HepG2 (cell line): ENCODE measurements around the gene EPHA4. TPM values are rescaled to one million over a fixed set of nuclear protein-coding genes. Genes with fewer than 3 reads are reported as not detected.

ENCODE experiments used
- AKAP8 ChIP-seq: sonication (generic); formaldehyde crosslinking; IDR thresholded peaks from 2 replicates; pipeline ENCODE4 v1.5.1; 2020; ENCODE audit warnings: mild to moderate bottlenecking, missing genetic modification reagents
- CC2D1A ChIP-seq: sonication (generic); formaldehyde crosslinking; IDR thresholded peaks from 2 replicates; pipeline ENCODE4 v1.8.1; 2023; ENCODE audit warnings: mild to moderate bottlenecking, missing genetic modification reagents
- GATAD2A ChIP-seq: IDR thresholded peaks from 2 replicates; pipeline ENCODE4 v1.6.1; 2016
- GTF3A ChIP-seq: sonication (generic); formaldehyde crosslinking; conservative IDR thresholded peaks from 2 replicates; pipeline ENCODE4 v1.4.0; 2020; ENCODE audit warnings: mild to moderate bottlenecking, missing genetic modification reagents
- HES4 ChIP-seq: sonication (generic); formaldehyde crosslinking; IDR thresholded peaks from 2 replicates; pipeline ENCODE4 v1.9.0; 2021; ENCODE audit warnings: mild to moderate bottlenecking, missing genetic modification reagents, borderline replicate concordance
- HNRNPL ChIP-seq: fragments of 200-400 bp; formaldehyde crosslinking; IDR thresholded peaks from 2 replicates; pipeline ENCODE4 v1.6.1; 2017; ENCODE audit warnings: mild to moderate bottlenecking, low read depth, low read length
- NONO ChIP-seq, 2 experiments: fragments of 450-650 bp in 1 of 2; sonication (generic) in 1 of 2; formaldehyde crosslinking in 1 of 2; IDR thresholded peaks in 1 of 2; conservative IDR thresholded peaks in 1 of 2; 2 replicates each; pipeline versions ENCODE4 v1.6.1 to v1.8.0; 2017 to 2022; ENCODE audit warnings: mild to moderate bottlenecking in 1 of 2, missing genetic modification reagents in 1 of 2, moderate library complexity in 1 of 2
- POGK ChIP-seq: sonication (generic); formaldehyde crosslinking; conservative IDR thresholded peaks from 2 replicates; pipeline ENCODE4 v1.8.0; 2022; ENCODE audit warnings: mild to moderate bottlenecking, moderate library complexity, missing genetic modification reagents
- RAD51 ChIP-seq: fragments of 450-650 bp; IDR thresholded peaks from 2 replicates; pipeline ENCODE4 v1.6.1; 2016; ENCODE audit warnings: borderline replicate concordance
- SOX5 ChIP-seq: IDR thresholded peaks from 2 replicates; pipeline ENCODE4 v1.6.1; 2016; ENCODE audit warnings: borderline replicate concordance
- STAT5B ChIP-seq: sonication (generic); formaldehyde crosslinking; IDR thresholded peaks from 2 replicates; pipeline ENCODE4 v1.4.0; 2020; ENCODE audit warnings: missing genetic modification reagents
- TCF7 ChIP-seq: sonication (generic); IDR thresholded peaks from 2 replicates; pipeline ENCODE4 v1.6.1; 2016; ENCODE audit warnings: antibody characterized with exemption, low read depth
- TEAD3 ChIP-seq: optimal IDR thresholded peaks from 2 replicates; pipeline ENCODE3; 2016; ENCODE audit warnings: borderline replicate concordance
- ZBTB3 ChIP-seq: sonication (generic); formaldehyde crosslinking; IDR thresholded peaks from 2 replicates; pipeline ENCODE4 v1.4.0; 2020; ENCODE audit warnings: low read depth, mild to moderate bottlenecking, moderate library complexity, missing genetic modification reagents, borderline replicate concordance
- ZNF230 ChIP-seq: sonication (generic); formaldehyde crosslinking; IDR thresholded peaks from 2 replicates; pipeline ENCODE4 v1.4.0; 2020; ENCODE audit warnings: mild to moderate bottlenecking, missing genetic modification reagents
- ZNF256 ChIP-seq: sonication (generic); formaldehyde crosslinking; conservative IDR thresholded peaks from 2 replicates; pipeline ENCODE4 v1.4.0; 2020; ENCODE audit warnings: missing genetic modification reagents
- ZNF383 ChIP-seq: sonication (generic); formaldehyde crosslinking; IDR thresholded peaks from 2 replicates; pipeline ENCODE4 v1.4.0; 2020; ENCODE audit warnings: missing genetic modification reagents, mild to moderate bottlenecking, borderline replicate concordance
- ZNF484 ChIP-seq: sonication (generic); formaldehyde crosslinking; IDR thresholded peaks from 2 replicates; pipeline ENCODE4 v1.5.1; 2020; ENCODE audit warnings: mild to moderate bottlenecking, low read depth, missing genetic modification reagents, borderline replicate concordance
- ZNF556 ChIP-seq: sonication (generic); formaldehyde crosslinking; IDR thresholded peaks from 2 replicates; pipeline ENCODE4 v1.4.0; 2020; ENCODE audit warnings: mild to moderate bottlenecking, missing genetic modification reagents, borderline replicate concordance
- ZSCAN21 ChIP-seq: sonication (generic); formaldehyde crosslinking; IDR thresholded peaks from 2 replicates; pipeline ENCODE4 v1.8.0; 2022; ENCODE audit warnings: mild to moderate bottlenecking, missing genetic modification reagents, moderate library complexity, borderline replicate concordance
- polyA plus RNA-seq, 8 experiments: library from polyadenylated mRNA; depleted of rRNA in 3 of 8; stranded (reverse) in 7 of 8; unstranded in 1 of 8; fragments of >200 nt; fragmentation: Illumina TruSeq in 4 of 8; extraction: Trizol in 4 of 8; gene quantifications; 2 replicates each; pipeline versions ENCODE4 v1.2.1 to v1.2.3, GENCODE V29; 2011 to 2016; ENCODE audit warnings: low read depth in 4 of 8, missing spikeins in 1 of 8, mixed read lengths in 1 of 8; ENCODE audit not compliant: insufficient read depth in 1 of 8
- total RNA-seq, 5 experiments: library from RNA; depleted of rRNA; stranded (reverse); fragments of >200 nt; fragmentation: Illumina TruSeq; extraction: Trizol; gene quantifications; 2 replicates each; pipeline ENCODE4 v1.2.3, GENCODE V29; 2016; ENCODE audit warnings: low read depth in 1 of 5
- TF ChIP-seq, protein P1 (sequence below): sonication (generic); formaldehyde crosslinking; IDR thresholded peaks from 2 replicates; pipeline ENCODE4 v1.8.0; 2022; ENCODE audit warnings: missing genetic modification reagents, low read depth, mild to moderate bottlenecking, borderline replicate concordance
- TF ChIP-seq, protein P2 (sequence below): sonication (generic); formaldehyde crosslinking; IDR thresholded peaks from 2 replicates; pipeline ENCODE4 v1.5.0; 2020; ENCODE audit warnings: mild to moderate bottlenecking, missing genetic modification reagents, borderline replicate concordance
- TF ChIP-seq, protein P3 (sequence below): sonication (generic); formaldehyde crosslinking; IDR thresholded peaks from 2 replicates; pipeline ENCODE4 v1.5.0; 2020; ENCODE audit warnings: missing genetic modification reagents

EPHA4 gene
- total and polyA plus RNA-seq, 2 of the 13 experiments (the other 11 are each of a cell fraction or from before 2014, with no cell fraction given), result not detected

DNA sequence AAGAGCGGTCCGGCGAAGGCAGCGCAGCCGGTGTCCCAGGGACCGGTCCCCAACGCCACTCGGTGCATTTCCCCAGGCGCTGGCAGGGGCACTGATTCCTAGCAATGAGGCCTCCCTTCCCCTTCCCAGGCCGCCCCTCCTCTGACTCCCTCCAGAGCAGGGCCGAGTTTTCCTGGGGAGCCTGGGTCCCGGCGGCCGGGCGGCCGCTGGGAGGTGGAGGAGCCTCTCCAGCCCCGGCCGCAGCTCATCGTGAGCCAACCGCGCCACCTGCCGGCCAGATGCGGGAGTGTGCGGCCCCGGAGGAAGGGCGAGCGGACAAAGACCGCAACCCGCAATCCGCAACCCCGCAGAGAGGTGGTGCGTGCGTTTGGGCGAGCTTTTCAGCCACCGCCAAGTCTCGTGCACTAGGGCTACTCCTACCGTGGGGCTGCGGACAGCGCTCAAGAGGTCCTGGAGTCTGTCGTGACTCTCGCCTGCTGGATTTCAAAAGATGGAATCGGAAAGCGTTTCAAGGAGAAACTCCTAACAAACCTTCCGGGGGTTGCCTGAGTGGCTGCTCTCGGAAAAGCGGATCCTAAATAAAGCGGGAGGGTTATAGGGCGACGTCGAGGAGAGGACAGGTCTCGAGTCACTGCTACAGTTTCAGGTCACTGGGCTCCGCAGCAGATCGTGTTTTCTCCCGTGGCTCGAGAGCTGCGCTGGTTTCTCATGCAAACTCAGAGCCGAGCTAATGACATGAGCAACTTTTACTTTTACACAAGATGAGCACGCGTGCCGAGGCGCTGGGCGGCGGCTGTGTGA is 1.5 kb upstream of the EPHA4 start (continued):
- TF ChIP-seq ZNF256 (CRISPR knock-in tag), result no peak
- no peak for TF ChIP-seq TCF7
- no peak for TF ChIP-seq CC2D1A (CRISPR knock-in tag)
- no peak for TF ChIP-seq SOX5 (CRISPR knock-in tag)
- no peak for TF ChIP-seq AKAP8 (CRISPR knock-in tag)
- no peak for TF ChIP-seq HES4
- TF ChIP-seq, protein P1, sequence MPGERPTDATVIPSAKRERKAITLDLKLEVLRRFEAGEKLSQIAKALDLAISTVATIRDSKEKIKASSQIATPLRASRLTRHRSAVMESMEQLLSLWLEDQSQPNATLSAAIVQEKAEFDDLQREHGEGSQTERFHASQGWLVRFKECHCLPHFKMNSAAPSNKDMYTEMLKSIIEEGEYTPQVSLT (CRISPR knock-in tag), result no peak
- no peak for TF ChIP-seq ZNF383
- TF ChIP-seq RAD51, result no peak
- TF ChIP-seq TEAD3, result peak; percentile 33
- TF ChIP-seq GATAD2A (CRISPR knock-in tag), result no peak
- TF ChIP-seq ZSCAN21 (CRISPR knock-in tag), result peak; percentile 42; the same call in 1 of the 2 replicates
- TF ChIP-seq, protein P2, sequence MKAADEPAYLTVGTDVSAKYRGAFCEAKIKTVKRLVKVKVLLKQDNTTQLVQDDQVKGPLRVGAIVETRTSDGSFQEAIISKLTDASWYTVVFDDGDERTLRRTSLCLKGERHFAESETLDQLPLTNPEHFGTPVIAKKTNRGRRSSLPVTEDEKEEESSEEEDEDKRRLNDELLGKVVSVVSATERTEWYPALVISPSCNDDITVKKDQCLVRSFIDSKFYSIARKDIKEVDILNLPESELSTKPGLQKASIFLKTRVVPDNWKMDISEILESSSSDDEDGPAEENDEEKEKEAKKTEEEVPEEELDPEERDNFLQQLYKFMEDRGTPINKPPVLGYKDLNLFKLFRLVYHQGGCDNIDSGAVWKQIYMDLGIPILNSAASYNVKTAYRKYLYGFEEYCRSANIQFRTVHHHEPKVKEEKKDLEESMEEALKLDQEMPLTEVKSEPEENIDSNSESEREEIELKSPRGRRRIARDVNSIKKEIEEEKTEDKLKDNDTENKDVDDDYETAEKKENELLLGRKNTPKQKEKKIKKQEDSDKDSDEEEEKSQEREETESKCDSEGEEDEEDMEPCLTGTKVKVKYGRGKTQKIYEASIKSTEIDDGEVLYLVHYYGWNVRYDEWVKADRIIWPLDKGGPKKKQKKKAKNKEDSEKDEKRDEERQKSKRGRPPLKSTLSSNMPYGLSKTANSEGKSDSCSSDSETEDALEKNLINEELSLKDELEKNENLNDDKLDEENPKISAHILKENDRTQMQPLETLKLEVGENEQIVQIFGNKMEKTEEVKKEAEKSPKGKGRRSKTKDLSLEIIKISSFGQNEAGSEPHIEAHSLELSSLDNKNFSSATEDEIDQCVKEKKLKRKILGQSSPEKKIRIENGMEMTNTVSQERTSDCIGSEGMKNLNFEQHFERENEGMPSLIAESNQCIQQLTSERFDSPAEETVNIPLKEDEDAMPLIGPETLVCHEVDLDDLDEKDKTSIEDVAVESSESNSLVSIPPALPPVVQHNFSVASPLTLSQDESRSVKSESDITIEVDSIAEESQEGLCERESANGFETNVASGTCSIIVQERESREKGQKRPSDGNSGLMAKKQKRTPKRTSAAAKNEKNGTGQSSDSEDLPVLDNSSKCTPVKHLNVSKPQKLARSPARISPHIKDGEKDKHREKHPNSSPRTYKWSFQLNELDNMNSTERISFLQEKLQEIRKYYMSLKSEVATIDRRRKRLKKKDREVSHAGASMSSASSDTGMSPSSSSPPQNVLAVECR (CRISPR knock-in tag), result peak; percentile 45; the same call in 1 of the 2 replicates
- no peak for TF ChIP-seq NONO (IDR thresholded peaks at IDR 0.05)
- peak; percentile 74; the same call in 1 of the 2 replicates for TF ChIP-seq NONO (CRISPR knock-in tag; conservative IDR thresholded peaks at IDR 0.05)
- no peak for TF ChIP-seq ZBTB3
- no peak for TF ChIP-seq GTF3A (CRISPR knock-in tag)
- TF ChIP-seq, protein P3, sequence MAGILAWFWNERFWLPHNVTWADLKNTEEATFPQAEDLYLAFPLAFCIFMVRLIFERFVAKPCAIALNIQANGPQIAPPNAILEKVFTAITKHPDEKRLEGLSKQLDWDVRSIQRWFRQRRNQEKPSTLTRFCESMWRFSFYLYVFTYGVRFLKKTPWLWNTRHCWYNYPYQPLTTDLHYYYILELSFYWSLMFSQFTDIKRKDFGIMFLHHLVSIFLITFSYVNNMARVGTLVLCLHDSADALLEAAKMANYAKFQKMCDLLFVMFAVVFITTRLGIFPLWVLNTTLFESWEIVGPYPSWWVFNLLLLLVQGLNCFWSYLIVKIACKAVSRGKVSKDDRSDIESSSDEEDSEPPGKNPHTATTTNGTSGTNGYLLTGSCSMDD (CRISPR knock-in tag), result no peak
- TF ChIP-seq STAT5B (CRISPR knock-in tag), result no peak
- TF ChIP-seq ZNF484 (CRISPR knock-in tag), result no peak
- TF ChIP-seq POGK, result peak; percentile 39; the same call in 1 of the 2 replicates
- TF ChIP-seq ZNF556 (CRISPR knock-in tag), result no peak
- TF ChIP-seq ZNF230, result no peak
- TF ChIP-seq HNRNPL, result no peak
